Fibroblast of lung (primary cell): ENCODE data around the gene MRTFA. TPM values are rescaled to one million over a fixed set of nuclear protein-coding genes. Genes with fewer than 3 reads are reported as not detected.
A peak's percentile ranks its signal among the peaks of the same experiment; 100 is the strongest.

Experiments
- DNase-seq, 2 donors: peaks; one replicate each; pipeline versions ENCODE4 v3.0.0 to v3.0.0-alpha.2; 2010; ENCODE audit warnings: low read depth in 2 of 2
- H2AFZ ChIP-seq: 2 replicates; pipeline ENCODE4 v1.5.1; 2012; ENCODE audit warnings: low read length, control low read depth, inconsistent platforms
- H3K27ac ChIP-seq: 2 replicates; pipeline ENCODE4 v1.5.1; 2011; ENCODE audit warnings: low read length, control low read depth; ENCODE audit not compliant: insufficient read depth
- H3K27me3 ChIP-seq: 2 replicates; pipeline ENCODE4 v1.5.1; 2011; ENCODE audit warnings: mild to moderate bottlenecking, low read length; ENCODE audit not compliant: control insufficient read depth, insufficient read depth
- H3K36me3 ChIP-seq: 2 replicates; pipeline ENCODE4 v1.5.1; 2011; ENCODE audit warnings: low read length; ENCODE audit not compliant: control insufficient read depth, insufficient read depth
- H3K4me1 ChIP-seq: 2 replicates; pipeline ENCODE4 v1.5.1; 2011; ENCODE audit warnings: low read length; ENCODE audit not compliant: control insufficient read depth, insufficient read depth; ENCODE audit errors: extremely low read depth
- H3K4me2 ChIP-seq: 2 replicates; pipeline ENCODE4 v1.5.1; 2011; ENCODE audit warnings: low read length, control low read depth; ENCODE audit not compliant: insufficient read depth; ENCODE audit errors: extremely low read depth
- H3K4me3 ChIP-seq, 4 experiments: fragments of 200-600 bp in 1 of 4; sonication (generic) in 1 of 4; replicated peaks in 1 of 4; 2 replicates each; pipeline ENCODE4 v1.5.1; 2011 to 2016; ENCODE audit warnings: low read length in 4 of 4, low read depth in 3 of 4, mild to moderate bottlenecking in 3 of 4, control low read depth in 2 of 4, inconsistent platforms in 1 of 4, mixed read lengths in 1 of 4; ENCODE audit not compliant: insufficient read depth in 1 of 4; ENCODE audit errors: control extremely low read depth in 1 of 4
- H3K79me2 ChIP-seq: 2 replicates; pipeline ENCODE4 v1.5.1; 2012; ENCODE audit warnings: mild to moderate bottlenecking, low read length, inconsistent platforms; ENCODE audit not compliant: control insufficient read depth, insufficient read depth
- H3K9ac ChIP-seq: 2 replicates; pipeline ENCODE4 v1.5.1; 2011; ENCODE audit warnings: mild to moderate bottlenecking, low read length, control low read depth; ENCODE audit not compliant: insufficient read depth
- H3K9me3 ChIP-seq: 2 replicates; pipeline ENCODE4 v1.5.1; 2012; ENCODE audit warnings: low read depth, low read length; ENCODE audit not compliant: control insufficient read depth, insufficient read depth
- H4K20me1 ChIP-seq: 2 replicates; pipeline ENCODE4 v1.5.1; 2011; ENCODE audit warnings: low read length; ENCODE audit not compliant: control insufficient read depth, insufficient read depth; ENCODE audit errors: extremely low read depth
- EZH2 ChIP-seq: IDR thresholded peaks from 2 replicates; pipeline ENCODE4 v1.5.1; 2012; ENCODE audit warnings: low read length, control low read depth, mild to moderate bottlenecking; ENCODE audit errors: missing control alignments
- polyA plus RNA-seq, 2 donors: library from polyadenylated mRNA; depleted of rRNA in 1 of 2; stranded (reverse) in 1 of 2; unstranded in 1 of 2; fragments of >200 nt; gene quantifications; 2 replicates each; pipeline ENCODE4 v1.2.1, GENCODE V29; 2011 to 2012; ENCODE audit warnings: missing spikeins in 1 of 2
- total RNA-seq: library from RNA; depleted of rRNA; stranded (reverse); fragments of >200 nt; gene quantifications from 2 replicates; pipeline ENCODE4 v1.2.1, GENCODE V29; 2014
- TF ChIP-seq, protein P1 (sequence below), 2 donors: IDR thresholded peaks in 1 of 2; conservative IDR thresholded peaks in 1 of 2; 1 replicate in 1 of 2; 2 replicates in 1 of 2; pipeline ENCODE4 v1.5.1; 2011 to 2012; ENCODE audit warnings: low read length in 2 of 2, control low read depth in 1 of 2, inconsistent platforms in 1 of 2, low read depth in 1 of 2, mild to moderate bottlenecking in 1 of 2

The MRTFA gene
- total and polyA plus RNA-seq, 2 donors (not counting 1 experiment from before 2014, with no cell fraction given) = 7.6 to 23.0 TPM

DNA sequence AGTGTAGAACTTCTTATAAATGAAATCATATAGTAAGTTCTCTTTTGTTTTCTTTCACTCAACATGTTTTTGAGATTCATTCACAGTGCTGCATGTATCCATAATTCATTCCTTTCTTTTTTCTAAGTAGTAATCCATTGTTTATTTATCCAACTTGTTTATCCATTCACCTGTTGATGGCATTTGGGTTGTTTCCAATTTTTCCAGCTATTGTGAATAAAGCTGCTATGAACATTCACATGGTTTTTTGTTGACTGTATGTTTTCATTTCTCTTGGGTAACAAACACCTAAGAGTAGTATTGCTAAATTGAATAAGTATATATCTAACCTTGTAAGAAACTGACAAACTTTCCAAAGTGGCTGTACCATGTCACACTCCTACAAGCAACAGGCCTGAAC, 23.5 kb downstream of the MRTFA start:
- no peak for TF ChIP-seq EZH2
- TF ChIP-seq, protein P1, sequence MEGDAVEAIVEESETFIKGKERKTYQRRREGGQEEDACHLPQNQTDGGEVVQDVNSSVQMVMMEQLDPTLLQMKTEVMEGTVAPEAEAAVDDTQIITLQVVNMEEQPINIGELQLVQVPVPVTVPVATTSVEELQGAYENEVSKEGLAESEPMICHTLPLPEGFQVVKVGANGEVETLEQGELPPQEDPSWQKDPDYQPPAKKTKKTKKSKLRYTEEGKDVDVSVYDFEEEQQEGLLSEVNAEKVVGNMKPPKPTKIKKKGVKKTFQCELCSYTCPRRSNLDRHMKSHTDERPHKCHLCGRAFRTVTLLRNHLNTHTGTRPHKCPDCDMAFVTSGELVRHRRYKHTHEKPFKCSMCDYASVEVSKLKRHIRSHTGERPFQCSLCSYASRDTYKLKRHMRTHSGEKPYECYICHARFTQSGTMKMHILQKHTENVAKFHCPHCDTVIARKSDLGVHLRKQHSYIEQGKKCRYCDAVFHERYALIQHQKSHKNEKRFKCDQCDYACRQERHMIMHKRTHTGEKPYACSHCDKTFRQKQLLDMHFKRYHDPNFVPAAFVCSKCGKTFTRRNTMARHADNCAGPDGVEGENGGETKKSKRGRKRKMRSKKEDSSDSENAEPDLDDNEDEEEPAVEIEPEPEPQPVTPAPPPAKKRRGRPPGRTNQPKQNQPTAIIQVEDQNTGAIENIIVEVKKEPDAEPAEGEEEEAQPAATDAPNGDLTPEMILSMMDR (conservative IDR thresholded peaks at IDR 0.05 in 1 of 2, IDR thresholded peaks at IDR 0.05 in 1 of 2; ENCODE audit: low read depth in 1 of 2, low read length in 2 of 2) = no peak
- H3K4me1 ChIP-seq = no peaks in the 10 kb centered on the region
- DNase-seq = no peak
- no peaks in the 10 kb centered on the region for H3K36me3 ChIP-seq
- no peak overlapping the region for H3K4me2 ChIP-seq
- H4K20me1 ChIP-seq = no peaks in the 10 kb centered on the region
- no peak overlapping the region for H3K27ac ChIP-seq
- no peaks in the 10 kb centered on the region for H3K9me3 ChIP-seq
- no peak overlapping the region for H3K9ac ChIP-seq
- H3K27me3 ChIP-seq = no peaks in the 10 kb centered on the region
- peaks cover 50% of the 10 kb centered on the region for H3K79me2 ChIP-seq
- no peak overlapping the region for H2AFZ ChIP-seq
- no peak overlapping the region for H3K4me3 ChIP-seq

DNA sequence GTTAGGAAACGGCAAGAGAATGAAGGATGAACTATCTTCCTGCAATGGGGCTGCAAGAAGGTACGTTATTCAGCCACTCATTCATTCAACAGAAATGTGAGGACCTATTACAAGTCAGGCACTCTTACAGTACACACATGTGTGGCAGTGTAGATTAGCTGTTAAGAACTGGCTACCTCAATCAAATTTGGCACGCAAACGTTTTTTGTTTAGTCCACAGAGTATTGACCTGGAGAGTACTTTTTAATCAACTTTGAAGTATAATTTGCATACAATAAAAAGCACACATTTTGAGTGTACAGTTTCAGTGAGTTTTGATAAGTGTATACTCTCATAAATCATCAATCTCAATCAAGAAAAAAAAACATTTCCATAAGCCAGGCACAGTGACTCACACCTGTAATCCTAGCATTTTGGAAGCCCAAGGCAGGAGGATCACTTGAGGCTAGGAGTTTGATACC, 24.2 kb downstream of the MRTFA start:
- Histone ChIP-seq H3K27ac (no peak overlapping the region), H3K4me3 (no peak overlapping the region), H3K36me3 (no peaks in the 10 kb centered on the region), H3K4me2 (no peak overlapping the region), H3K9me3 (no peaks in the 10 kb centered on the region), H2AFZ (no peak overlapping the region), H3K27me3 (no peaks in the 10 kb centered on the region), H3K9ac (no peak overlapping the region), H3K4me1 (no peaks in the 10 kb centered on the region), H3K79me2 (peaks cover 51% of the 10 kb centered on the region), H4K20me1 (no peaks in the 10 kb centered on the region)
- peak in 1 of 2 donors; percentile 33 for DNase-seq
- TF ChIP-seq, protein P1 (conservative IDR thresholded peaks at IDR 0.05 in 1 of 2, IDR thresholded peaks at IDR 0.05 in 1 of 2; ENCODE audit: low read depth in 1 of 2, low read length in 2 of 2) = no peak
- no peak for TF ChIP-seq EZH2

DNA sequence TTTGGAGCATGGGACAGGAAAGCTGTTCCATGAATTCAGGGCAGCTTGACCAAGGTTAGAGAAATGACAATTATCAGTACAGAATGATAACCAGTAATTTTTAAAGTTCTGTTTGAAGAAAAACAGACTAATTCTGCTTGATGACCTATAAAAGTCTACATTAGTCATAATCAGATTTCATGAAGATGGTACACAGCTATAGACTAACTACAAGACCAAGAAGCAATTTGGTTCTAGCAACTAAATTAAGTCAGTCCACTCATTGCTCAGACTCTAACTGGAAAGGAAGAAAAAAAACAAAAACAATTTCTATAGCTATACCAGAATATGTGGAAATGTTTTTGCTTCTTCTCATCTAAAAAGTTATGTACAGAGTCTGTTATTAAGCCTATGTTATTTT, 24.9 kb downstream of the MRTFA start:
- Histone ChIP-seq H3K9me3 (no peaks in the 10 kb centered on the region), H3K4me2 (no peak overlapping the region), H3K4me1 (no peaks in the 10 kb centered on the region), H3K4me3 (no peak overlapping the region), H3K36me3 (no peaks in the 10 kb centered on the region), H2AFZ (no peak overlapping the region), H3K27ac (no peak overlapping the region), H4K20me1 (no peaks in the 10 kb centered on the region), H3K27me3 (no peaks in the 10 kb centered on the region), H3K9ac (no peak overlapping the region), H3K79me2 (peaks cover 54% of the 10 kb centered on the region)
- no peak for DNase-seq
- TF ChIP-seq EZH2 = no peak
- TF ChIP-seq, protein P1 (conservative IDR thresholded peaks at IDR 0.05 in 1 of 2, IDR thresholded peaks at IDR 0.05 in 1 of 2; ENCODE audit: low read depth in 1 of 2, low read length in 2 of 2) = no peak
